Caco-2 (cell line): ENCODE results near the gene FBLN1. TPM values are rescaled to one million over a fixed set of nuclear protein-coding genes. Genes with fewer than 3 reads are reported as not detected.

Source experiments
- BruUV-seq: library from RNA; stranded (reverse); fragments of 400-500 nt; replicated peaks from 2 replicates; lab custom pipeline; 2021; lab: Mats Ljungman, UMichigan
- CTCF ChIA-PET: fragments of 300-600 bp; sonication (Branson Sonifier 250); formaldehyde crosslinking; loops from one replicate; lab custom pipeline; 2022; ENCODE audit warnings: antibody characterized with exemption; lab: Charles Lee
- POLR2A ChIA-PET: fragments of 300-600 bp; sonication (Branson Sonifier 250); formaldehyde crosslinking; loops from one replicate; lab custom pipeline; 2022; ENCODE audit warnings: antibody characterized with exemption; lab: Charles Lee
- DNase-seq, 2 experiments: peaks; one replicate each; pipeline versions ENCODE4 v3.0.0 to v3.0.0-alpha.2; 2020 to 2022
- H3K27me3 ChIP-seq: replicated peaks from 2 replicates; pipeline ENCODE4 v1.6.0; 2011; ENCODE audit warnings: low read length; ENCODE audit not compliant: control insufficient read depth, insufficient read depth
- H3K36me3 ChIP-seq: 2 replicates; pipeline ENCODE4 v1.5.1; 2011; ENCODE audit warnings: low read length; ENCODE audit not compliant: control insufficient read depth, insufficient read depth
- H3K4me1 ChIP-seq: fragments of 250-450 bp; sonication (Bioruptor Pico); 2 replicates; pipeline ENCODE4 v1.5.1; 2020; ENCODE audit warnings: mild to moderate bottlenecking
- H3K4me3 ChIP-seq: 2 replicates; pipeline ENCODE4 v1.5.1; 2011; ENCODE audit warnings: low read depth, mild to moderate bottlenecking, control low read depth, low read length
- H3K9me3 ChIP-seq: fragments of 250-450 bp; sonication (Bioruptor Pico); 2 replicates; pipeline ENCODE4 v1.5.1; 2020; ENCODE audit warnings: mild to moderate bottlenecking, moderate library complexity
- H3K27ac Mint-ChIP-seq: one replicate; pipeline ENCODE4 v1.8.0; 2022; ENCODE audit warnings: mixed read lengths; ENCODE audit not compliant: unreplicated experiment
- H3K27me3 Mint-ChIP-seq: one replicate; pipeline ENCODE4 v1.8.0; 2022; ENCODE audit warnings: mixed read lengths; ENCODE audit not compliant: insufficient read depth, unreplicated experiment
- H3K36me3 Mint-ChIP-seq: one replicate; pipeline ENCODE4 v1.8.0; 2022; ENCODE audit warnings: mild to moderate bottlenecking, mixed read lengths; ENCODE audit not compliant: insufficient read depth, unreplicated experiment
- H3K4me1 Mint-ChIP-seq: one replicate; pipeline ENCODE4 v1.8.0; 2022; ENCODE audit warnings: low read depth, mixed read lengths; ENCODE audit not compliant: unreplicated experiment
- H3K4me3 Mint-ChIP-seq: one replicate; pipeline ENCODE4 v1.8.0; 2022; ENCODE audit warnings: mild to moderate bottlenecking, moderate library complexity, mixed read lengths; ENCODE audit not compliant: unreplicated experiment
- H3K9me3 Mint-ChIP-seq: one replicate; pipeline ENCODE4 v1.8.0; 2022; ENCODE audit warnings: mixed read lengths; ENCODE audit not compliant: unreplicated experiment
- CTCF ChIP-seq, 2 experiments: fragments of 200-600 bp in 1 of 2; IDR thresholded peaks; 1 replicate in 1 of 2; 2 replicates in 1 of 2; pipeline versions ENCODE4 v1.5.1 to v1.8.0; 2011 to 2022; ENCODE audit warnings: antibody characterized with exemption in 1 of 2, control low read depth in 1 of 2, inconsistent platforms in 1 of 2, low read depth in 1 of 2, low read length in 1 of 2, mild to moderate bottlenecking in 1 of 2, moderate library complexity in 1 of 2; ENCODE audit not compliant: insufficient read depth in 1 of 2, severe bottlenecking in 1 of 2, unreplicated experiment in 1 of 2
- intact Hi-C: fragments of 100-400 bp; cut with micrococcal nuclease; formaldehyde crosslinking; loops from one replicate; pipeline ENCODE4 v1.10.0; 2022; ENCODE audit not compliant: unreplicated experiment
- total RNA-seq: library from RNA; stranded (reverse); gene quantifications from 2 replicates; pipeline ENCODE4 v1.2.3, GENCODE V29; 2022

FBLN1 gene
- total RNA-seq, 1 experiment from 2014 or later, result 519 TPM

DNA sequence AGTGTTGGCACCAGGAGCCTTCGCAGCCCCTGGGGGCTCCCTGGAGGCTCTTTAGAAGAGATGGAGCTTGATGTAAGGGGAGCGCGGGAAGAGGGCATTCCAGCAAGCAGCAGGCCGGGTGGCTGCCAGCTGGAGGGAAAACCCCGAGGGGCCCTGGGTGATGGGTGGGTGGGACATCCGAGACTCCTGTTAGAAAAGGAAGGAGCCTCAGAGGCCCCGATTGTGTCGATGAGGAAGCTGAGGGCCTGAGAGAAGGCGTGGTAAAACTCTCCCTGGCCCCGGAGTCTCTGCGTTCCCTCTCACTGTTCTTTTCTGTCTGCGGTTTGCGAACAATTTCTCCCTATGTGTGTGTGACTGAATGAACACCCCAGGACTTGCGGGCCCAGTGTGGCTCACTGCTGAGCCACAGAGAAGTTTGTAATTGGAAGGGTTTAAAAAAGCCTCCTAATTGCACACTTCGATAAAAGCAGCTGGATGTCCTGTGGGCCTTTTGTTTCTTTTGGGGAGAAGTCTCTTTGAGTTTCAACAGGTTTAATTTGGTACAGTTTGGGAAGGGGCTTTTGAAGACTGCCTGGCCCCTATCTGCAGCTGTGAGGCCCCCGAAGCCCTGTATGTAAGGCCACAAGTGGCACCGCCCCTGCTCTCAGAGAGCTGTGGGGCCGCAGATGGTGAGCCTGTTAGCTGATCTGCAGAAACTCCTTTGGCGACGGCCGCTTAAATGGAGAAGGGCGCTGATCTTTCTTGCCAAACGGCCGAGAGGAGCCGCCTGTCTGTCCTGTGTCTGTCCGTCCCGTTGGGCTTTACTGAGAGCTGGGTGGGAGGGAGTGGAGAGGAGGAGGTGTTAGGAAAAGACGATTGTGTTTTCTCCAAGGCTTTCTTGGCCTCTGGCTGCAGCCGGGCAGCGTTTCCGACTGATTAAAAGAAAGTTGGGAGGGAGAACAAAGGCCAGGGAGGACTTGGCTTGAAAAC lies 2.0 kb downstream of the FBLN1 start:
- no peaks in the 10 kb centered on the region for H3K27me3 Mint-ChIP-seq
- no peak for DNase-seq
- Histone ChIP-seq H3K27me3 (no peaks in the 10 kb centered on the region), H3K9me3 (no peaks in the 10 kb centered on the region), H3K4me3 (peak overlapping the region; percentile 90), H3K4me1 (peaks cover 25% of the 10 kb centered on the region), H3K36me3 (no peaks in the 10 kb centered on the region; the same call in 1 of the 2 replicates)
- BruUV-seq, result no TSS peak
- ChIA-PET POLR2A (interaction anchor here (0.6 to 1.7 kb wide), 3 partner anchors 21 to 60 kb away, joined by 3 to 10 read pairs (median 3); no protein-coding TSS in a partner anchor), CTCF (interaction anchor here (0.6 to 0.9 kb wide), 2 partner anchors 63 to 402 kb away, joined by 3 to 4 read pairs; no protein-coding TSS in a partner anchor)
- intact Hi-C loops, result no loop called here
- H3K4me1 Mint-ChIP-seq, result peaks cover 26% of the 10 kb centered on the region
- H3K36me3 Mint-ChIP-seq, result peaks cover 61% of the 10 kb centered on the region
- H3K4me3 Mint-ChIP-seq, result peak overlapping the region; percentile 93
- H3K9me3 Mint-ChIP-seq, result no peaks in the 10 kb centered on the region
- no peak for TF ChIP-seq CTCF (IDR thresholded peaks at IDR 0.05; ENCODE audit: insufficient read depth in 1 of 2, low read depth in 1 of 2, low read length in 1 of 2, severe bottlenecking in 1 of 2, unreplicated experiment in 1 of 2)
- H3K27ac Mint-ChIP-seq, result peak overlapping the region; percentile 90

GRCh38 chr22:45505991-45506747 lies 3.5 kb downstream of the FBLN1 start:
- H3K9me3 Mint-ChIP-seq, result no peaks in the 10 kb centered on the region
- no TSS peak for BruUV-seq
- intact Hi-C loops, result no loop called here
- no peak overlapping the region for H3K4me3 ChIP-seq
- H3K27me3 Mint-ChIP-seq, result no peaks in the 10 kb centered on the region
- H3K36me3 ChIP-seq, result no peaks in the 10 kb centered on the region; the same call in 1 of the 2 replicates
- H3K4me1 Mint-ChIP-seq, result peaks cover 16% of the 10 kb centered on the region
- ChIA-PET CTCF (no interaction called here), POLR2A (no interaction called here)
- no peak overlapping the region for H3K4me3 Mint-ChIP-seq
- no peaks in the 10 kb centered on the region for H3K27me3 ChIP-seq
- peaks cover 11% of the 10 kb centered on the region; the same call in 1 of the 2 replicates for H3K4me1 ChIP-seq
- H3K36me3 Mint-ChIP-seq, result peaks cover 59% of the 10 kb centered on the region
- H3K27ac Mint-ChIP-seq, result no peak overlapping the region
- no peak for TF ChIP-seq CTCF (IDR thresholded peaks at IDR 0.05; ENCODE audit: insufficient read depth in 1 of 2, low read depth in 1 of 2, low read length in 1 of 2, severe bottlenecking in 1 of 2, unreplicated experiment in 1 of 2)
- no peaks in the 10 kb centered on the region for H3K9me3 ChIP-seq
- no peak for DNase-seq

- H3K27me3 ChIP-seq, result no peaks in the 10 kb centered on the region
- no peak overlapping the region for H3K4me3 Mint-ChIP-seq
- H3K9me3 Mint-ChIP-seq, result no peaks in the 10 kb centered on the region
- no peaks in the 10 kb centered on the region for H3K27me3 Mint-ChIP-seq
- ChIA-PET POLR2A (no interaction called here), CTCF (no interaction called here)
- DNase-seq, result no peak
- H3K27ac Mint-ChIP-seq, result no peak overlapping the region
- BruUV-seq, result no TSS peak
- no peak overlapping the region for H3K4me3 ChIP-seq
- H3K4me1 ChIP-seq, result peaks cover 8% of the 10 kb centered on the region; the same call in 1 of the 2 replicates
- peaks cover 57% of the 10 kb centered on the region for H3K36me3 Mint-ChIP-seq
- no peak for TF ChIP-seq CTCF (IDR thresholded peaks at IDR 0.05; ENCODE audit: insufficient read depth in 1 of 2, low read depth in 1 of 2, low read length in 1 of 2, severe bottlenecking in 1 of 2, unreplicated experiment in 1 of 2)
- no peaks in the 10 kb centered on the region; the same call in 1 of the 2 replicates for H3K36me3 ChIP-seq
- no peaks in the 10 kb centered on the region for H3K9me3 ChIP-seq
- intact Hi-C loops, result no loop called here
- peaks cover 16% of the 10 kb centered on the region for H3K4me1 Mint-ChIP-seq
Measured at GRCh38 chr22:45506816-45507360, 4.2 kb downstream of the FBLN1 start.
